Fibroblast of lung (primary cell): ENCODE results near the gene RAB35. TPM values are rescaled to one million over a fixed set of nuclear protein-coding genes. Genes with fewer than 3 reads are reported as not detected.

Experiments
- DNase-seq, 2 donors: peaks; one replicate each; pipeline versions ENCODE4 v3.0.0 to v3.0.0-alpha.2; 2010; ENCODE audit warnings: low read depth in 2 of 2
- H2AFZ ChIP-seq: 2 replicates; pipeline ENCODE4 v1.5.1; 2012; ENCODE audit warnings: low read length, control low read depth, inconsistent platforms
- H3K27ac ChIP-seq: 2 replicates; pipeline ENCODE4 v1.5.1; 2011; ENCODE audit warnings: low read length, control low read depth; ENCODE audit not compliant: insufficient read depth
- H3K27me3 ChIP-seq: 2 replicates; pipeline ENCODE4 v1.5.1; 2011; ENCODE audit warnings: mild to moderate bottlenecking, low read length; ENCODE audit not compliant: control insufficient read depth, insufficient read depth
- H3K36me3 ChIP-seq: 2 replicates; pipeline ENCODE4 v1.5.1; 2011; ENCODE audit warnings: low read length; ENCODE audit not compliant: control insufficient read depth, insufficient read depth
- H3K4me1 ChIP-seq: 2 replicates; pipeline ENCODE4 v1.5.1; 2011; ENCODE audit warnings: low read length; ENCODE audit not compliant: control insufficient read depth, insufficient read depth; ENCODE audit errors: extremely low read depth
- H3K4me2 ChIP-seq: 2 replicates; pipeline ENCODE4 v1.5.1; 2011; ENCODE audit warnings: low read length, control low read depth; ENCODE audit not compliant: insufficient read depth; ENCODE audit errors: extremely low read depth
- H3K4me3 ChIP-seq, 4 experiments: fragments of 200-600 bp in 1 of 4; sonication (generic) in 1 of 4; replicated peaks in 1 of 4; 2 replicates each; pipeline ENCODE4 v1.5.1; 2011 to 2016; ENCODE audit warnings: low read length in 4 of 4, low read depth in 3 of 4, mild to moderate bottlenecking in 3 of 4, control low read depth in 2 of 4, inconsistent platforms in 1 of 4, mixed read lengths in 1 of 4; ENCODE audit not compliant: insufficient read depth in 1 of 4; ENCODE audit errors: control extremely low read depth in 1 of 4
- H3K79me2 ChIP-seq: 2 replicates; pipeline ENCODE4 v1.5.1; 2012; ENCODE audit warnings: mild to moderate bottlenecking, low read length, inconsistent platforms; ENCODE audit not compliant: control insufficient read depth, insufficient read depth
- H3K9ac ChIP-seq: 2 replicates; pipeline ENCODE4 v1.5.1; 2011; ENCODE audit warnings: mild to moderate bottlenecking, low read length, control low read depth; ENCODE audit not compliant: insufficient read depth
- H3K9me3 ChIP-seq: 2 replicates; pipeline ENCODE4 v1.5.1; 2012; ENCODE audit warnings: low read depth, low read length; ENCODE audit not compliant: control insufficient read depth, insufficient read depth
- H4K20me1 ChIP-seq: 2 replicates; pipeline ENCODE4 v1.5.1; 2011; ENCODE audit warnings: low read length; ENCODE audit not compliant: control insufficient read depth, insufficient read depth; ENCODE audit errors: extremely low read depth
- CTCF ChIP-seq, 2 donors: IDR thresholded peaks in 1 of 2; conservative IDR thresholded peaks in 1 of 2; 1 replicate in 1 of 2; 2 replicates in 1 of 2; pipeline ENCODE4 v1.5.1; 2011 to 2012; ENCODE audit warnings: low read length in 2 of 2, control low read depth in 1 of 2, inconsistent platforms in 1 of 2, low read depth in 1 of 2, mild to moderate bottlenecking in 1 of 2
- EZH2 ChIP-seq: IDR thresholded peaks from 2 replicates; pipeline ENCODE4 v1.5.1; 2012; ENCODE audit warnings: low read length, control low read depth, mild to moderate bottlenecking; ENCODE audit errors: missing control alignments
- polyA plus RNA-seq, 2 donors: library from polyadenylated mRNA; depleted of rRNA in 1 of 2; stranded (reverse) in 1 of 2; unstranded in 1 of 2; fragments of >200 nt; gene quantifications; 2 replicates each; pipeline ENCODE4 v1.2.1, GENCODE V29; 2011 to 2012; ENCODE audit warnings: missing spikeins in 1 of 2
- total RNA-seq: library from RNA; depleted of rRNA; stranded (reverse); fragments of >200 nt; gene quantifications from 2 replicates; pipeline ENCODE4 v1.2.1, GENCODE V29; 2014

Gene RAB35
- total and polyA plus RNA-seq, 2 donors (not counting 1 experiment from before 2014, with no cell fraction given), result 29.7 to 51.4 TPM

- Histone ChIP-seq H3K9ac (no peak overlapping the region), H4K20me1 (no peaks in the 10 kb centered on the region), H2AFZ (no peak overlapping the region), H3K9me3 (no peaks in the 10 kb centered on the region), H3K27ac (no peak overlapping the region), H3K4me3 (no peak overlapping the region), H3K27me3 (peaks cover 25% of the 10 kb centered on the region), H3K79me2 (no peaks in the 10 kb centered on the region), H3K4me1 (no peaks in the 10 kb centered on the region), H3K36me3 (no peaks in the 10 kb centered on the region), H3K4me2 (no peak overlapping the region)
- no peak for DNase-seq
- TF ChIP-seq EZH2 (no peak), CTCF (conservative IDR thresholded peaks at IDR 0.05 in 1 of 2, IDR thresholded peaks at IDR 0.05 in 1 of 2; ENCODE audit: low read depth in 1 of 2, low read length in 2 of 2) (no peak)
Observed at GRCh38 chr12:120066341-120066740, 50.2 kb downstream of the RAB35 start.

GRCh38 chr12:120065472-120065871 is 51.1 kb downstream of the RAB35 start:
- Histone ChIP-seq H3K4me3 (no peak overlapping the region), H4K20me1 (no peaks in the 10 kb centered on the region), H3K4me1 (no peaks in the 10 kb centered on the region), H3K79me2 (no peaks in the 10 kb centered on the region), H3K27ac (no peak overlapping the region), H2AFZ (no peak overlapping the region), H3K4me2 (no peak overlapping the region), H3K9me3 (no peaks in the 10 kb centered on the region), H3K36me3 (no peaks in the 10 kb centered on the region), H3K27me3 (peaks cover 32% of the 10 kb centered on the region), H3K9ac (no peak overlapping the region)
- TF ChIP-seq CTCF (conservative IDR thresholded peaks at IDR 0.05 in 1 of 2, IDR thresholded peaks at IDR 0.05 in 1 of 2; ENCODE audit: low read depth in 1 of 2, low read length in 2 of 2) (no peak), EZH2 (no peak)
- no peak for DNase-seq

GRCh38 chr12:120064054-120064940 is 52.3 kb downstream of the RAB35 start:
- Histone ChIP-seq H3K27me3 (peaks cover 33% of the 10 kb centered on the region), H3K27ac (no peak overlapping the region), H3K9ac (no peak overlapping the region), H4K20me1 (no peaks in the 10 kb centered on the region), H3K36me3 (no peaks in the 10 kb centered on the region), H3K4me2 (no peak overlapping the region), H3K4me3 (no peak overlapping the region), H2AFZ (no peak overlapping the region), H3K79me2 (no peaks in the 10 kb centered on the region), H3K9me3 (no peaks in the 10 kb centered on the region), H3K4me1 (no peaks in the 10 kb centered on the region)
- TF ChIP-seq EZH2 (no peak), CTCF (conservative IDR thresholded peaks at IDR 0.05 in 1 of 2, IDR thresholded peaks at IDR 0.05 in 1 of 2; ENCODE audit: low read depth in 1 of 2, low read length in 2 of 2) (no peak)
- no peak for DNase-seq
